Measurements from ENCODE around the gene IFNA21. TPM values are rescaled to one million over a fixed set of nuclear protein-coding genes. Genes with fewer than 3 reads are reported as not detected.

The IFNA21 gene
- total RNA-seq, 4 donors from 2014 or later, result not detected

DNA sequence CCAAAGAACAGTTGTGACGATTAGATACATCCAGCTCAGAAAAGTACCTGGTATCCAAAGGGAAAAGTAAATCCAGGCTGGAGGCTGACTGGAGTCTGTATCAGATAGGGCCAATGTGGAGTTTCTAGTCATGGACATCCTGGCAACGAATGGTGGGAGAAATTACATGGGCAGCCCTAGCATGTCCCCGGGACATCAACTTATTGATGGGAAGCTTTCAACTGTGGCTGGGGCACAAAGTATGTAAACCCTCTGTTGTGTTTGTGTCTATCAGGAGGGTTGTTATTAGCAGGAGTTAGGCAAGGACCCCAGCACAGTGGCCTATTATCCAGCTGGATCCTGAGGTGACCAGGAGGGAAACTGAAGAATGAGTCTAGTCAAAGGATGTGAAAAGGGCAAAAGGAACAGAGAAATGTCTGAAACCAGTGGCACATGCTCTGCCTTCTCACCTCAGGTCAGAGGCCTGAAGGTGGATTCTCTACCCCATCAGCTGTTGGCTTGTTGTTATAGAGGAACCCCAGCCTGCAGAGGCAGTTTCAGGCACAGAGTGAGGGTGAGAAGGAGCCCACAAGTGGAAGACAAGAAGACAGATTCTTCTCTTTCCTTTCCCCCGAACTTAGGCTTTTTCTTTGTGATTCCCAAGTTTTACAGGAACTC, 44.7 kb downstream of the IFNA21 start:
- Histone ChIP-seq H3K27me3 (no peaks in the 10 kb centered on the region), H3K4me1 (no peaks in the 10 kb centered on the region), H3K27ac (no peak overlapping the region), H3K9me3 (no peaks in the 10 kb centered on the region), H3K36me3 (no peaks in the 10 kb centered on the region), H3K4me3 (no peak overlapping the region)
- 80 to 83% methylated on average over 4 of the region's 4 CpGs for WGBS, 2 donors (ENCODE audit: low coverage in 1 of 2)
- in situ Hi-C loops (cut with MboI; ENCODE audit: low pct_ligation_motif_present in 1 of 4, low pct_unique_long_range_greater_than_20kb in 1 of 4, low sequenced_read_pairs in 3 of 4), result loop anchor here (25.0 kb wide), 6 partner anchors 234 to 1634 kb away; no protein-coding TSS in a partner anchor
- DNase-seq, result no peak
- intact Hi-C loops (cut with DNase I; ENCODE audit: low total_unique reads), result no loop called here
- TF ChIP-seq POLR2A (IDR thresholded peaks at IDR 0.05) (no peak), EP300 (IDR thresholded peaks at IDR 0.05; ENCODE audit: low read depth) (no peak), POLR2AphosphoS5 (IDR thresholded peaks at IDR 0.05) (no peak)

GRCh38 chr9:21121079-21121478, 45.4 kb downstream of the IFNA21 start:
- TF ChIP-seq, protein P1, sequence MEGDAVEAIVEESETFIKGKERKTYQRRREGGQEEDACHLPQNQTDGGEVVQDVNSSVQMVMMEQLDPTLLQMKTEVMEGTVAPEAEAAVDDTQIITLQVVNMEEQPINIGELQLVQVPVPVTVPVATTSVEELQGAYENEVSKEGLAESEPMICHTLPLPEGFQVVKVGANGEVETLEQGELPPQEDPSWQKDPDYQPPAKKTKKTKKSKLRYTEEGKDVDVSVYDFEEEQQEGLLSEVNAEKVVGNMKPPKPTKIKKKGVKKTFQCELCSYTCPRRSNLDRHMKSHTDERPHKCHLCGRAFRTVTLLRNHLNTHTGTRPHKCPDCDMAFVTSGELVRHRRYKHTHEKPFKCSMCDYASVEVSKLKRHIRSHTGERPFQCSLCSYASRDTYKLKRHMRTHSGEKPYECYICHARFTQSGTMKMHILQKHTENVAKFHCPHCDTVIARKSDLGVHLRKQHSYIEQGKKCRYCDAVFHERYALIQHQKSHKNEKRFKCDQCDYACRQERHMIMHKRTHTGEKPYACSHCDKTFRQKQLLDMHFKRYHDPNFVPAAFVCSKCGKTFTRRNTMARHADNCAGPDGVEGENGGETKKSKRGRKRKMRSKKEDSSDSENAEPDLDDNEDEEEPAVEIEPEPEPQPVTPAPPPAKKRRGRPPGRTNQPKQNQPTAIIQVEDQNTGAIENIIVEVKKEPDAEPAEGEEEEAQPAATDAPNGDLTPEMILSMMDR (IDR thresholded peaks at IDR 0.05), result no peak
- TF ChIP-seq EP300 (IDR thresholded peaks at IDR 0.05; ENCODE audit: low read depth) (no peak), POLR2A (IDR thresholded peaks at IDR 0.05) (no peak)
- intact Hi-C loops (cut with DNase I; ENCODE audit: low total_unique reads), result no loop called here
- Histone ChIP-seq H3K36me3 (no peaks in the 10 kb centered on the region), H3K27me3 (no peaks in the 10 kb centered on the region), H3K9me3 (no peaks in the 10 kb centered on the region), H3K4me1 (no peaks in the 10 kb centered on the region), H3K27ac (no peak overlapping the region), H3K4me3 (no peak overlapping the region)
- WGBS, 2 donors (ENCODE audit: low coverage in 1 of 2), result 78 to 85% methylated on average over 2 of the region's 2 CpGs
- no peak for DNase-seq
- in situ Hi-C loops (cut with MboI; ENCODE audit: low pct_ligation_motif_present in 1 of 4, low pct_unique_long_range_greater_than_20kb in 1 of 4, low sequenced_read_pairs in 3 of 4), result loop anchor here (25.0 kb wide), 6 partner anchors 234 to 1634 kb away; no protein-coding TSS in a partner anchor

- intact Hi-C loops (cut with DNase I; ENCODE audit: low total_unique reads) (no loop called here), in situ Hi-C loops (cut with MboI; ENCODE audit: low pct_ligation_motif_present in 1 of 4, low pct_unique_long_range_greater_than_20kb in 1 of 4, low sequenced_read_pairs in 3 of 4) (loop anchor here (10.0 to 25.0 kb wide), 7 partner anchors 232 to 1632 kb away; no protein-coding TSS in a partner anchor)
- WGBS, 2 donors (ENCODE audit: low coverage in 1 of 2), result 69% methylated on average over 6 to 7 of the region's 7 CpGs
- Histone ChIP-seq H3K36me3 (no peaks in the 10 kb centered on the region), H3K27ac (no peak overlapping the region), H3K27me3 (no peaks in the 10 kb centered on the region), H3K4me1 (no peaks in the 10 kb centered on the region), H3K4me3 (no peak overlapping the region), H3K9me3 (no peaks in the 10 kb centered on the region)
- DNase-seq, result no peak
- TF ChIP-seq EP300 (IDR thresholded peaks at IDR 0.05; ENCODE audit: low read depth) (no peak), POLR2A (IDR thresholded peaks at IDR 0.05) (no peak), POLR2AphosphoS5 (IDR thresholded peaks at IDR 0.05) (no peak)
- TF ChIP-seq, protein P1 (IDR thresholded peaks at IDR 0.05), result no peak
These were observed 47.2 kb downstream of the IFNA21 start for GRCh38 chr9:21119093-21119770.

Small RNA genes lying within 50 kb of the gene (small RNA-seq; reads per million reads assigned to genes)
- 0 reads per million in 4 donors for gene RF00019

Other genes with a start within 250 kb of the IFNA21 start
- 1 to 10 TPM; 1.1 to 4.8 (median 2.7) TPM for gene HACD4, start 135.0 kb downstream of the IFNA21 start, total RNA-seq
- gene IFNB1, start 88.7 kb downstream of the IFNA21 start, total RNA-seq, result not detected
- not detected for gene IFNW1, start 24.8 kb downstream of the IFNA21 start, total RNA-seq
- gene IFNA4, start 20.9 kb upstream of the IFNA21 start, total RNA-seq, result not detected
- gene IFNA7, start 35.5 kb upstream of the IFNA21 start, total RNA-seq, result not detected
- not detected for gene IFNA10, start 40.5 kb upstream of the IFNA21 start, total RNA-seq
- gene IFNA16, start 50.7 kb upstream of the IFNA21 start, total RNA-seq, result not detected
- gene IFNA17, start 61.6 kb upstream of the IFNA21 start, total RNA-seq, result not detected
- not detected for gene IFNA14, start 73.3 kb upstream of the IFNA21 start, total RNA-seq
- not detected for gene IFNA5, start 138.7 kb upstream of the IFNA21 start, total RNA-seq
- 10 to 100 TPM in 3 of 4 donors, 1 to 10 TPM in 1; 4.6 to 27.2 (median 19.5) TPM for gene KLHL9, start 168.7 kb upstream of the IFNA21 start, total RNA-seq
- gene IFNA6, start 184.2 kb upstream of the IFNA21 start, total RNA-seq, result not detected
- not detected for gene IFNA13, start 201.4 kb upstream of the IFNA21 start, total RNA-seq
- gene IFNA2, start 218.7 kb upstream of the IFNA21 start, total RNA-seq, result not detected
- not detected for gene IFNA8, start 242.5 kb upstream of the IFNA21 start, total RNA-seq